Fibroblast of lung (primary cell): Measurements from ENCODE around the gene NCK2.

Experiments used
- EZH2 ChIP-seq: IDR thresholded peaks from 2 replicates; pipeline ENCODE4 v1.5.1; 2012; ENCODE audit warnings: low read length, control low read depth, mild to moderate bottlenecking; ENCODE audit errors: missing control alignments
- TF ChIP-seq, protein P1 (sequence below), 2 donors: IDR thresholded peaks in 1 of 2; conservative IDR thresholded peaks in 1 of 2; 1 replicate in 1 of 2; 2 replicates in 1 of 2; pipeline ENCODE4 v1.5.1; 2011 to 2012; ENCODE audit warnings: low read length in 2 of 2, control low read depth in 1 of 2, inconsistent platforms in 1 of 2, low read depth in 1 of 2, mild to moderate bottlenecking in 1 of 2

DNA sequence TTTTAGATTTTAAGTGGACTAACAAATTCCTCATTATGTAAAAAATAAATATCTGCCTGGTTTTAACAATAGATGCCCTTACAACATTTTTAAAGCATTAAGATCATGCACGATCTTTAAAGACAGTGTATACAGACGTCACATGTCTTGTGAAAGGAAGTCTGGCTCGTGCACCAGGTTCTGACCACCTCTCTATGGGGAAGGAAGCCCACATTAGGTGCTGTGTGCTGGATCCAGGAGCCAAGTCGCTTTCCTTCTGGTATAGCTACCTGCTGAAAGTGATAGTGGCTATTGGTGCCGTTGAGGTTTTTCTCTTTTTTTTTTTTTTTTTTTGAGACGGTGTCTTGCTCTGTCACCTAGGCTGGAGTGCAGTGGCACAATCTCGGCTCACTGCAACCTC, 116.5 kb downstream of the NCK2 start:
- TF ChIP-seq, protein P1, sequence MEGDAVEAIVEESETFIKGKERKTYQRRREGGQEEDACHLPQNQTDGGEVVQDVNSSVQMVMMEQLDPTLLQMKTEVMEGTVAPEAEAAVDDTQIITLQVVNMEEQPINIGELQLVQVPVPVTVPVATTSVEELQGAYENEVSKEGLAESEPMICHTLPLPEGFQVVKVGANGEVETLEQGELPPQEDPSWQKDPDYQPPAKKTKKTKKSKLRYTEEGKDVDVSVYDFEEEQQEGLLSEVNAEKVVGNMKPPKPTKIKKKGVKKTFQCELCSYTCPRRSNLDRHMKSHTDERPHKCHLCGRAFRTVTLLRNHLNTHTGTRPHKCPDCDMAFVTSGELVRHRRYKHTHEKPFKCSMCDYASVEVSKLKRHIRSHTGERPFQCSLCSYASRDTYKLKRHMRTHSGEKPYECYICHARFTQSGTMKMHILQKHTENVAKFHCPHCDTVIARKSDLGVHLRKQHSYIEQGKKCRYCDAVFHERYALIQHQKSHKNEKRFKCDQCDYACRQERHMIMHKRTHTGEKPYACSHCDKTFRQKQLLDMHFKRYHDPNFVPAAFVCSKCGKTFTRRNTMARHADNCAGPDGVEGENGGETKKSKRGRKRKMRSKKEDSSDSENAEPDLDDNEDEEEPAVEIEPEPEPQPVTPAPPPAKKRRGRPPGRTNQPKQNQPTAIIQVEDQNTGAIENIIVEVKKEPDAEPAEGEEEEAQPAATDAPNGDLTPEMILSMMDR (conservative IDR thresholded peaks at IDR 0.05 in 1 of 2, IDR thresholded peaks at IDR 0.05 in 1 of 2; ENCODE audit: low read depth in 1 of 2, low read length in 2 of 2), result no peak
- no peak for TF ChIP-seq EZH2
